ENCODE data around the gene SLC24A3.

DNA sequence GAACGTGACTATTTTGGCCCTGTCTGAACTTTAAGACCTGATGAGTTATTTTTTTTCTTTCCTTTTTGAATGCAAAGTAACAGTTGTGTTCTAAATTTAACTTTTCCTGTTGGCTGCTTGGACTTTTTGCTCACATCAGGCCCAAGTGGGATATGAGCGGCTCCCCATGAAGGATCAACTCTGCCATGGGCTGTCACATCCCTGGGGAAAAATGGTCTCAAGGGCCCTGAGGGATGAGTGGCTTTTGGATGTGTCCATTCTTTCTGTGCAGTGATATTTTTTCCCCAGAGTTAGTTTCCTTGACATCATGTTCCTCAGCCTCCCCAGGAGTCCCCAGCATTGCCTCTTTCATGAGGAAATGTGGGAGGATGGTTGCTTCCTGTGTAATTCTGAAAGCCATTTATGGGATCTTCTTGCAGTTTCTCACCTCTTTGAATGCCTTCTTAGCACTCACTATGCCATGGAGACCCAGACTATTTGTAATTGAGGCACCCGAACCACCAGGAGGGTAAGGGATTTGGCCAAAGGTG, 92.5 kb downstream of the SLC24A3 start:
- TF ChIP-seq CTCF (IDR thresholded peaks at IDR 0.05) (no peak), EZH2 (IDR thresholded peaks at IDR 0.05) (no peak)
